Measurements from ENCODE around the gene ENPP6.

The ENPP6 gene

DNA sequence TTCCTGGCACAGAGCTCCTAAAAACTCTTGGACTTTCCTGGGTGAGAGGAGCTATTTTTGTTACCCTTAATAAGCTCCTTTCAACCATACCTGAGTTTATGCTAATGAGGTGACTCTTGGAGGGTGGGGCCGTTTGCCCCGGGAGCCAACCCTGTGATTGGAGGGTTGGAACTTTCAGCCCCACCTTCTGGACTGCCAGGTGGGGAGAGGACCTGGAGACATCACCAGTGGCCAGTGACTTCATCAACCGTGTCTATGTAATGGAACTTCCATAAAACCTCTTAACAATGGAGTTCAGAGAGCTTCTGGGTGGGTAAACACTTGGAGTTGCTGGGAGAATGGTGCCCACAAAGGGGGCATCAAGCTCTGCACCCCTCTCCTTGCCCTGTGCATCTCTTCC is 17.9 kb upstream of the ENPP6 start:
- Histone ChIP-seq H3K27ac (no peak overlapping the region), H3K27me3 (peaks cover 0 to 10% of the 10 kb centered on the region in 2 donors), H3K36me3 (no peaks in the 10 kb centered on the region), H3K4me3 (no peak overlapping the region), H3K9me3 (no peaks in the 10 kb centered on the region), H3K4me1 (no peaks in the 10 kb centered on the region)
- TF ChIP-seq, protein P1, sequence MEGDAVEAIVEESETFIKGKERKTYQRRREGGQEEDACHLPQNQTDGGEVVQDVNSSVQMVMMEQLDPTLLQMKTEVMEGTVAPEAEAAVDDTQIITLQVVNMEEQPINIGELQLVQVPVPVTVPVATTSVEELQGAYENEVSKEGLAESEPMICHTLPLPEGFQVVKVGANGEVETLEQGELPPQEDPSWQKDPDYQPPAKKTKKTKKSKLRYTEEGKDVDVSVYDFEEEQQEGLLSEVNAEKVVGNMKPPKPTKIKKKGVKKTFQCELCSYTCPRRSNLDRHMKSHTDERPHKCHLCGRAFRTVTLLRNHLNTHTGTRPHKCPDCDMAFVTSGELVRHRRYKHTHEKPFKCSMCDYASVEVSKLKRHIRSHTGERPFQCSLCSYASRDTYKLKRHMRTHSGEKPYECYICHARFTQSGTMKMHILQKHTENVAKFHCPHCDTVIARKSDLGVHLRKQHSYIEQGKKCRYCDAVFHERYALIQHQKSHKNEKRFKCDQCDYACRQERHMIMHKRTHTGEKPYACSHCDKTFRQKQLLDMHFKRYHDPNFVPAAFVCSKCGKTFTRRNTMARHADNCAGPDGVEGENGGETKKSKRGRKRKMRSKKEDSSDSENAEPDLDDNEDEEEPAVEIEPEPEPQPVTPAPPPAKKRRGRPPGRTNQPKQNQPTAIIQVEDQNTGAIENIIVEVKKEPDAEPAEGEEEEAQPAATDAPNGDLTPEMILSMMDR (IDR thresholded peaks at IDR 0.05), result no peak
- DNase-seq, result no peak
- intact Hi-C loops (cut with DNase I; ENCODE audit: low total_unique reads), result no loop called here

DNA sequence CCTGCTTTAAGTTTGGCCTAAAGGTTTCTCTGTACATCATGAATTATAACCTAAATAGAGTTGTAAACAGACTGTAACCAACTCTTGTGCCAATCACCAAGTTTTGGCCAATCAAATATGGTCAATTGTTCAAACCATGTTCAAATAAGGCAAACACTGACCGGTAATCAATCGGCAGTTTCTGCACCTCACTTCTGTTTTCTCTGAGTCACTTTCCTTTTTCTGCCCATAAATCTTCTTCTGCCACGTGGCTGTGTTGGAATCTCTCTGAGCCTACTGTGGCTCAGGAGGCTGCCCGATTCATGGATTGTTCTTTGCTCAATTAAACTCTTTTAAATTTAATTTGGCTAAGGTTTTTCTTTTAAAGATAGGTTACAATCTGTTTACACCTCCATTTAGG is 16.5 kb upstream of the ENPP6 start:
- intact Hi-C loops (cut with DNase I; ENCODE audit: low total_unique reads), result no loop called here

DNA sequence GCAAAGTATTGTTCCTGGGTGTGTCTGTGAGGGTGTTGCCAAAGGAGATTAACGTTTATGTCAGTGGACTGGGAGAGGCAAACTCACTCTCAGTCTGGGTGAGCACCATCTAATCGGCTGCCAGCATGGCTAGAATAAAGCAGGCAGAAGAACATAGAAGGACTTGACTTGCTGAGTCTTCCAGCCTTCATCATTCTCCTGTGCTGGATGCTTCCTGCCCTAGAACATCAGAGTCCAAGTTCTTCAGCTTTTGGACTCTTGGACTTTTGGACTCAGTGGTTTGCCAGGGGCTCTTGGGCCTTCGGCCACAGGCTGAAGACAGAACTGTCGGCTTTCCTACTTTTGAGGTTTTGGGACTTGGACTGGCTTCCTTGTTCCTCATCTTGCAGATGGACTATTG is 15.3 kb upstream of the ENPP6 start:
- Histone ChIP-seq H3K9me3 (no peaks in the 10 kb centered on the region), H3K27me3 (peaks cover 0 to 10% of the 10 kb centered on the region in 2 donors), H3K4me1 (no peaks in the 10 kb centered on the region), H3K27ac (no peak overlapping the region), H3K36me3 (no peaks in the 10 kb centered on the region), H3K4me3 (no peak overlapping the region)
- intact Hi-C loops (cut with DNase I; ENCODE audit: low total_unique reads), result no loop called here
- no peak for DNase-seq
- TF ChIP-seq, protein P1 (IDR thresholded peaks at IDR 0.05), result no peak

More for the DNA sequence above, 16.5 kb upstream of the ENPP6 start:
- H3K9me3 ChIP-seq, result no peaks in the 10 kb centered on the region
- no peak overlapping the region for H3K4me3 ChIP-seq
- H3K27me3 ChIP-seq, result peaks cover 0 to 10% of the 10 kb centered on the region in 2 donors
- DNase-seq, result no peak
- no peaks in the 10 kb centered on the region for H3K36me3 ChIP-seq
- TF ChIP-seq, protein P1 (IDR thresholded peaks at IDR 0.05), result no peak
- H3K4me1 ChIP-seq, result no peaks in the 10 kb centered on the region
- no peak overlapping the region for H3K27ac ChIP-seq

- DNase-seq, result no peak
- H3K36me3 ChIP-seq, result no peaks in the 10 kb centered on the region
- intact Hi-C loops (cut with DNase I; ENCODE audit: low total_unique reads), result no loop called here
- H3K27ac ChIP-seq, result no peak overlapping the region
- TF ChIP-seq, protein P1 (IDR thresholded peaks at IDR 0.05), result no peak
- no peaks in the 10 kb centered on the region for H3K4me1 ChIP-seq
- no peaks in the 10 kb centered on the region for H3K9me3 ChIP-seq
- peaks cover 0 to 10% of the 10 kb centered on the region in 2 donors for H3K27me3 ChIP-seq
- H3K4me3 ChIP-seq, result no peak overlapping the region
Measured at GRCh38 chr4:184232202-184232601, 14.5 kb upstream of the ENPP6 start.

DNA sequence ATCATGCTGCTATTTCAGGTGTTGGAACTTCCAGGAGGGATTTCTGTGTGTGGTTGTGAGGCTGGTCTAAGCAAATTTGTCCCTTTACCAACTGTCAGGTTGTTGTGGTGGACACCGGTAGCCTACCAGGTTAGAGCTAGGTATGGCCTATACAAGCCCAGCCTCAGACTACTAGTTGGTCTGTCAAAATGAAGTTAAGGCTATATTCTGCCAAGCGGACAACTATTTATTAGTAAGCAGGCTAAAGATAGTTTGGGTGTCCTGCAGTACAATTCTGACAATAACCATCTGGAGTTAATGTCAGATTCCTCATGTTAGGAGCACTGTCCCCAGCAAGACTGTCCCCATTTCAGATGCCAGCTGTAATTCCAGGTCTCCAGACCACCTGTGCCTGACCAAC is 13.9 kb upstream of the ENPP6 start:
- Histone ChIP-seq H3K27me3 (peaks cover 0 to 10% of the 10 kb centered on the region in 2 donors), H3K4me3 (no peak overlapping the region), H3K27ac (no peak overlapping the region), H3K36me3 (no peaks in the 10 kb centered on the region), H3K9me3 (no peaks in the 10 kb centered on the region), H3K4me1 (no peaks in the 10 kb centered on the region)
- intact Hi-C loops (cut with DNase I; ENCODE audit: low total_unique reads), result no loop called here
- no peak for DNase-seq
- TF ChIP-seq, protein P1 (IDR thresholded peaks at IDR 0.05), result no peak

Measured in tibial artery (tissue), 4 donors.